Fibroblast of peridontal ligament (primary cell): ENCODE data around the gene SELENOO.

Experiments
- DNase-seq: peaks from one replicate; pipeline ENCODE4 v3.0.0-alpha.2; 2010; ENCODE audit errors: extremely low read depth

The SELENOO gene

GRCh38 chr22:50217543-50218152 lies 16.8 kb downstream of the SELENOO start:
- DNase-seq = no peak

- DNase-seq = no peak
Observed at GRCh38 chr22:50218153-50218995, 17.6 kb downstream of the SELENOO start.

- peak; percentile 44 for DNase-seq
Observed at GRCh38 chr22:50218996-50219727, 18.4 kb downstream of the SELENOO start.

- DNase-seq = no peak
Observed at GRCh38 chr22:50219800-50220602, 19.2 kb downstream of the SELENOO start.

- no peak for DNase-seq
Observed at GRCh38 chr22:50220603-50221409, 20.0 kb downstream of the SELENOO start.

- no peak for DNase-seq
Observed at GRCh38 chr22:50221410-50222300, 20.8 kb downstream of the SELENOO start.

- no peak for DNase-seq
Observed at GRCh38 chr22:50222508-50222907, 21.7 kb downstream of the SELENOO start.

- no peak for DNase-seq
Observed at GRCh38 chr22:50224071-50224470, 23.3 kb downstream of the SELENOO start.

- DNase-seq = no peak
Observed at GRCh38 chr22:50225200-50225969, 24.6 kb downstream of the SELENOO start.

GRCh38 chr22:50226063-50226874 lies 25.5 kb downstream of the SELENOO start:
- no peak for DNase-seq

- DNase-seq = no peak
Observed at GRCh38 chr22:50226875-50227165, 26.0 kb downstream of the SELENOO start.

GRCh38 chr22:50227579-50228215 lies 26.9 kb downstream of the SELENOO start:
- DNase-seq = no peak

- DNase-seq = no peak
Observed at GRCh38 chr22:50228366-50228765, 27.6 kb downstream of the SELENOO start.

GRCh38 chr22:50229370-50229769 lies 28.6 kb downstream of the SELENOO start:
- no peak for DNase-seq

GRCh38 chr22:50232481-50233151 lies 31.8 kb downstream of the SELENOO start:
- DNase-seq = no peak

GRCh38 chr22:50233223-50233622 lies 32.4 kb downstream of the SELENOO start:
- no peak for DNase-seq

- DNase-seq = peak; percentile 22
Observed at GRCh38 chr22:50236731-50237409, 36.1 kb downstream of the SELENOO start.
